A549 (cell line): ENCODE results near the gene ABHD5.

Source experiments
- CHD2 ChIP-seq: fragments of 150-350 bp; IDR thresholded peaks from 2 replicates; pipeline ENCODE4 v1.6.1; 2014; ENCODE audit warnings: low read length; ENCODE audit not compliant: partially characterized antibody
- CTCF ChIP-seq: fragments of >200 bp; sonication (Bioruptor Twin); formaldehyde crosslinking; IDR thresholded peaks from 3 replicates; pipeline ENCODE4 v1.5.1; 2016
- EP300 ChIP-seq, 2 experiments: fragments of >200 bp; sonication (Bioruptor Twin); formaldehyde crosslinking; IDR thresholded peaks; 2 replicates in 1 of 2; 3 replicates in 1 of 2; pipeline ENCODE4 v1.6.1; 2016 to 2017
- ESRRA ChIP-seq: fragments of 150-350 bp; IDR thresholded peaks from 2 replicates; pipeline ENCODE4 v1.6.1; 2014; ENCODE audit warnings: mild to moderate bottlenecking, low read length, borderline replicate concordance
- JUN ChIP-seq, 2 experiments: fragments of >200 bp; sonication (Bioruptor Twin); formaldehyde crosslinking; IDR thresholded peaks; 2 replicates in 1 of 2; 3 replicates in 1 of 2; pipeline ENCODE4 v1.6.1; 2016 to 2017
- NFE2L2 ChIP-seq: fragments of 150-350 bp; conservative IDR thresholded peaks from 2 replicates; pipeline ENCODE4 v1.6.1; 2014; ENCODE audit warnings: low read length
- POLR2A ChIP-seq: IDR thresholded peaks from 2 replicates; pipeline ENCODE4 v1.6.1; 2012; ENCODE audit warnings: mild to moderate bottlenecking, low read length
- POLR2AphosphoS2 ChIP-seq: conservative IDR thresholded peaks from 2 replicates; pipeline ENCODE4 v1.6.1; 2012; ENCODE audit warnings: low read length, improper control_type of control experiment, inconsistent platforms
- REST ChIP-seq: fragments of 200-600 bp; sonication (generic); IDR thresholded peaks from 2 replicates; pipeline ENCODE4 v1.6.1; 2016; ENCODE audit warnings: antibody characterized with exemption, mild to moderate bottlenecking, moderate library complexity

- TF ChIP-seq CTCF = no peak
- TF ChIP-seq POLR2AphosphoS2 = no peak
- TF ChIP-seq EP300 (IDR thresholded peaks at IDR 0.05) = no peak
- no peak for TF ChIP-seq JUN (IDR thresholded peaks at IDR 0.05)
- TF ChIP-seq ESRRA = no peak
- TF ChIP-seq POLR2A = no peak
- TF ChIP-seq REST = no peak
- no peak for TF ChIP-seq NFE2L2
- no peak for TF ChIP-seq CHD2
Measured at GRCh38 chr3:43774799-43775198, 84.1 kb downstream of the ABHD5 start.
